Urinary bladder (tissue), 4 donors: ENCODE data around the gene TAF4B. TPM values are rescaled to one million over a fixed set of nuclear protein-coding genes. Genes with fewer than 3 reads are reported as not detected.
"Not testable (repeated sequence)": the region's sequence is repeated elsewhere in the genome, so short reads cannot be mapped to it uniquely, and the experiment has no call there.

Experiments
- DNase-seq: peaks from one replicate; pipeline ENCODE4 v3.0.0-alpha.2; 2015; ENCODE audit errors: extremely low spot score
- H3K27ac ChIP-seq: one replicate; pipeline ENCODE4 v1.5.1; 2013; ENCODE audit warnings: low read depth, mild to moderate bottlenecking, moderate library complexity
- H3K36me3 ChIP-seq: one replicate; pipeline ENCODE4 v1.6.1; 2013; ENCODE audit warnings: mild to moderate bottlenecking, moderate library complexity; ENCODE audit not compliant: insufficient read depth
- H3K4me1 ChIP-seq: one replicate; pipeline ENCODE4 v1.6.1; 2013; ENCODE audit warnings: mild to moderate bottlenecking, moderate library complexity; ENCODE audit not compliant: insufficient read depth
- H3K4me3 ChIP-seq: one replicate; pipeline ENCODE4 v1.5.1; 2013; ENCODE audit warnings: low read depth, low read length
- WGBS: extraction: QIAGEN DNeasy Blood & Tissue Kit; methylation state at CpG from one replicate; pipeline ENCODE4 v1.1.7; 2013; 5-methylcytosine and 5-hydroxymethylcytosine counted together
- polyA plus RNA-seq: library from polyadenylated mRNA; stranded (reverse); fragments of 200-250 nt; gene quantifications from one replicate; pipeline ENCODE4 v1.2.3, GENCODE V29; 2013
- total RNA-seq: library from RNA; depleted of rRNA; stranded (reverse); fragments of >200 nt; gene quantifications from one replicate; pipeline ENCODE4 v1.2.3, GENCODE V29; 2014
- donor health status: healthy with polysubstance abuse.
- donor health status: healthy.

Gene TAF4B
- total and polyA plus RNA-seq, 2 donors: 3.5 to 5.0 TPM

GRCh38 chr18:26336572-26336971, 110.3 kb downstream of the TAF4B start:
- H3K4me3 ChIP-seq: no peak overlapping the region
- 73% methylated on average over 1 of the region's 1 CpG for WGBS
- H3K27ac ChIP-seq: no peak overlapping the region
- H3K36me3 ChIP-seq: no peaks in the 10 kb centered on the region
- DNase-seq: no peak
- no peaks in the 10 kb centered on the region for H3K4me1 ChIP-seq

- DNase-seq: peak; percentile 21
- Histone ChIP-seq H3K36me3 (no peaks in the 10 kb centered on the region), H3K4me1 (no peaks in the 10 kb centered on the region), H3K27ac (no peak overlapping the region), H3K4me3 (no peak overlapping the region)
Observed at GRCh38 chr18:26342646-26343045, 116.4 kb downstream of the TAF4B start.

GRCh38 chr18:26350961-26351360, 124.7 kb downstream of the TAF4B start:
- Histone ChIP-seq H3K36me3 (no peaks in the 10 kb centered on the region), H3K4me1 (no peaks in the 10 kb centered on the region), H3K27ac (no peak overlapping the region), H3K4me3 (no peak overlapping the region)
- DNase-seq: no peak

- Histone ChIP-seq H3K4me3 (no peak overlapping the region), H3K36me3 (no peaks in the 10 kb centered on the region), H3K27ac (no peak overlapping the region), H3K4me1 (no peaks in the 10 kb centered on the region)
- WGBS: 86% methylated on average over 4 of the region's 4 CpGs
- no peak for DNase-seq
Observed at GRCh38 chr18:26356045-26356785, 130.0 kb downstream of the TAF4B start.

GRCh38 chr18:26357960-26358359, 131.7 kb downstream of the TAF4B start:
- H3K36me3 ChIP-seq: no peaks in the 10 kb centered on the region
- DNase-seq: no peak
- no peak overlapping the region for H3K27ac ChIP-seq
- no peaks in the 10 kb centered on the region for H3K4me1 ChIP-seq
- WGBS: 75% methylated on average over 1 of the region's 1 CpG
- no peak overlapping the region for H3K4me3 ChIP-seq

- H3K4me3 ChIP-seq: no peak overlapping the region
- no peaks in the 10 kb centered on the region for H3K36me3 ChIP-seq
- H3K4me1 ChIP-seq: no peaks in the 10 kb centered on the region
- H3K27ac ChIP-seq: no peak overlapping the region
- DNase-seq: no peak
Observed at GRCh38 chr18:26362021-26362420, 135.8 kb downstream of the TAF4B start.

GRCh38 chr18:26367425-26367824, 141.2 kb downstream of the TAF4B start:
- Histone ChIP-seq H3K4me1 (no peaks in the 10 kb centered on the region), H3K27ac (no peak overlapping the region), H3K36me3 (no peaks in the 10 kb centered on the region), H3K4me3 (no peak overlapping the region)
- no peak for DNase-seq
- 98% methylated on average over 1 of the region's 1 CpG for WGBS

- Histone ChIP-seq H3K4me1 (no peaks in the 10 kb centered on the region), H3K4me3 (no peak overlapping the region), H3K36me3 (no peaks in the 10 kb centered on the region), H3K27ac (no peak overlapping the region)
- no peak for DNase-seq
- 94% methylated on average over 1 of the region's 1 CpG for WGBS
Observed at GRCh38 chr18:26370037-26370436, 143.8 kb downstream of the TAF4B start.

- no peak overlapping the region for H3K27ac ChIP-seq
Observed at GRCh38 chr18:26376105-26376504, 149.9 kb downstream of the TAF4B start.

GRCh38 chr18:26378701-26379100, 152.5 kb downstream of the TAF4B start:
- DNase-seq: no peak
- no peaks in the 10 kb centered on the region for H3K36me3 ChIP-seq
- H3K27ac ChIP-seq: no peak overlapping the region
- H3K4me1 ChIP-seq: no peaks in the 10 kb centered on the region
- H3K4me3 ChIP-seq: no peak overlapping the region

More at GRCh38 chr18:26376105-26376504, 149.9 kb downstream of the TAF4B start:
- no peak for DNase-seq
- Histone ChIP-seq H3K4me3 (no peak overlapping the region), H3K36me3 (no peaks in the 10 kb centered on the region), H3K4me1 (no peaks in the 10 kb centered on the region)
- WGBS: 97% methylated on average over 1 of the region's 1 CpG

- not testable (repeated sequence) for H3K4me3 ChIP-seq, DNase-seq, H3K36me3 ChIP-seq, H3K27ac ChIP-seq, H3K4me1 ChIP-seq
- WGBS: 98% methylated on average over 8 of the region's 8 CpGs
Observed at GRCh38 chr18:26381555-26381954, 155.3 kb downstream of the TAF4B start.

- DNase-seq: no peak
- no peaks in the 10 kb centered on the region for H3K36me3 ChIP-seq
- no peaks in the 10 kb centered on the region for H3K4me1 ChIP-seq
- 23% methylated on average over 2 of the region's 2 CpGs for WGBS
- H3K27ac ChIP-seq: no peak overlapping the region
- H3K4me3 ChIP-seq: no peak overlapping the region
Observed at GRCh38 chr18:26383454-26384270, 157.4 kb downstream of the TAF4B start.

GRCh38 chr18:26386002-26386401, 159.8 kb downstream of the TAF4B start:
- no peak for DNase-seq
- Histone ChIP-seq H3K36me3 (no peaks in the 10 kb centered on the region), H3K4me1 (no peaks in the 10 kb centered on the region), H3K4me3 (no peak overlapping the region), H3K27ac (no peak overlapping the region)

GRCh38 chr18:26386441-26386840, 160.2 kb downstream of the TAF4B start:
- H3K36me3 ChIP-seq: no peaks in the 10 kb centered on the region
- H3K27ac ChIP-seq: no peak overlapping the region
- no peak overlapping the region for H3K4me3 ChIP-seq
- DNase-seq: no peak
- H3K4me1 ChIP-seq: no peaks in the 10 kb centered on the region
- WGBS: 76% methylated on average over 2 of the region's 2 CpGs
